Measurements from ENCODE around the gene HNRNPUL2.

GRCh38 chr11:62705880-62706849, 21.1 kb downstream of the HNRNPUL2 start:
- TF ChIP-seq POLR2A (IDR thresholded peaks at IDR 0.05; ENCODE audit: low read depth, low read length) (no peak), POLR2AphosphoS5 (IDR thresholded peaks at IDR 0.05; ENCODE audit: low read depth, low read length) (no peak), TAF1 (IDR thresholded peaks at IDR 0.05; ENCODE audit: low read depth, low read length) (no peak), PAX5 (IDR thresholded peaks at IDR 0.05; ENCODE audit: insufficient read depth, low read length, severe bottlenecking) (no peak), SPI1 (IDR thresholded peaks at IDR 0.05; ENCODE audit: low read depth, low read length) (no peak), POU2F2 (IDR thresholded peaks at IDR 0.05; ENCODE audit: low read depth, low read length) (no peak)
